22Rv1 (cell line): ENCODE results near the gene LRRC39.

Experiments
- H3K27ac ChIP-seq: fragments of 450-650 bp; 2 replicates; pipeline ENCODE4 v1.5.1; 2017
- CTCF ChIP-seq: fragments of 450-650 bp; IDR thresholded peaks from 2 replicates; pipeline ENCODE4 v1.5.1; 2017; ENCODE audit warnings: mild to moderate bottlenecking
- ZFX ChIP-seq: fragments of 450-650 bp; IDR thresholded peaks from 2 replicates; pipeline ENCODE4 v1.6.1; 2017; ENCODE audit warnings: antibody characterized with exemption, borderline replicate concordance

Gene LRRC39

DNA sequence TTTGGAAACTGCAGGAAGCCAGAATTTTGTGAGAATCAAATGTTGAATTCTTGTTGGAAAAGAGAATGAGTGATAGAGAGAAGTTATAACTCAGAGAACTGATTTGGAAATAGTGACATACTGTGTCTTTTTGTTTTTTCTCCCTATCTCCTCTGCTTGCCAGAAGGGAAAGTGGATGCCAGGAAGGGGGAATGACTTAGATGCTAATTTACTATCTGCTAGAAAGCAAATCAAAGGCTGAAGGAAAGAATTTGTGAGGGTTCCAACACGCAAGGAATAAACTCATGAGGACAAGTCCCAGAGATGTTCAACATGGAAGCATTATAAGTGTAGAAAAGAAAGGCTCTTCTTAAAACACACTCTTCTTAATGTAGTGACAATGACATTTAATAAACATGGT lies 20.5 kb upstream of the LRRC39 start:
- TF ChIP-seq CTCF, result no peak
- TF ChIP-seq ZFX, result no peak
- no peak overlapping the region for H3K27ac ChIP-seq

DNA sequence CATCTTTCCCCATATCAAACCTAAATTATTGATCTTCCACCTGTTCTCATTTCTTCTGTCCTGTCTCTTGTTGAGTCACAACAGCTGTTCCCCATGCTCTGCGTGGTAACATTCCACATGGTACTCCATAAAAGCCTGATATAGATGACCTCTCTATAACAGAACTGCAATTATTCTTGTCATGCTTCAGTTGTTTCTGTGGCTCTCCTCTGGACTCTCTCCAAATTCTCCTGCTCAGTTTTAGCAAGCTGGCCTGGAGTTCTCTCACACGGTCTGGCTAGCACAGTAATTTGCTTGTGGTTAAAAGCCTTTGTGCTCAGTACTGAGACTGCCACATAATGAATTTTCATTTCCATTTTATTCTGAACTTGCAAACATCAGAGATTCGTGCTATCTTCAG lies 10.6 kb upstream of the LRRC39 start:
- no peak overlapping the region for H3K27ac ChIP-seq
- no peak for TF ChIP-seq ZFX
- TF ChIP-seq CTCF, result no peak

GRCh38 chr1:100187912-100188311 lies 9.9 kb upstream of the LRRC39 start:
- H3K27ac ChIP-seq, result no peak overlapping the region

GRCh38 chr1:100184536-100184935 lies 6.5 kb upstream of the LRRC39 start:
- no peak overlapping the region for H3K27ac ChIP-seq
- TF ChIP-seq ZFX (no peak), CTCF (no peak)

More at GRCh38 chr1:100187912-100188311, 9.9 kb upstream of the LRRC39 start:
- TF ChIP-seq CTCF (no peak), ZFX (no peak)

- TF ChIP-seq ZFX, result no peak
- no peak for TF ChIP-seq CTCF
- H3K27ac ChIP-seq, result no peak overlapping the region
These were observed 5.3 kb upstream of the LRRC39 start for GRCh38 chr1:100183370-100183769.

- no peak for TF ChIP-seq ZFX
- TF ChIP-seq CTCF, result no peak
- no peak overlapping the region for H3K27ac ChIP-seq
These were observed 588 bp downstream of the LRRC39 start for GRCh38 chr1:100177295-100178041.

DNA sequence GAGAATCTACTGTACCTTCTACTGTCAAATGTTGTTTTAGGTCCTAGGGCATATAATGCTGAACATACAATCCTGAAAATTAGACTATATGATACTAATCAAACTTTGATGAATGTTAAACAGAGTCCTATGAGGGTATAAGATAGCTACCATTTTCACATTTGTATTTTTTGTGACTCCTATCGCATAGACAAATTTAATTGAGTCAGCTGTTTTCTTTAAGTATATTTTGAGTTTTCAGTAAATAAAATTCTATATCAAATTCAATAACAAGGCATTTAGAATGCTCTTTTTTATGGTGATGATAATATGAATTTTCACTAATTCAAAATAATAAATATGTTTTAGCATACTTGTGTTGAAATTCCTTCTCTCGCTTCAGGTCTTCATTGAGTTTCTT lies 10.0 kb downstream of the LRRC39 start:
- no peak overlapping the region for H3K27ac ChIP-seq
- TF ChIP-seq ZFX, result no peak

DNA sequence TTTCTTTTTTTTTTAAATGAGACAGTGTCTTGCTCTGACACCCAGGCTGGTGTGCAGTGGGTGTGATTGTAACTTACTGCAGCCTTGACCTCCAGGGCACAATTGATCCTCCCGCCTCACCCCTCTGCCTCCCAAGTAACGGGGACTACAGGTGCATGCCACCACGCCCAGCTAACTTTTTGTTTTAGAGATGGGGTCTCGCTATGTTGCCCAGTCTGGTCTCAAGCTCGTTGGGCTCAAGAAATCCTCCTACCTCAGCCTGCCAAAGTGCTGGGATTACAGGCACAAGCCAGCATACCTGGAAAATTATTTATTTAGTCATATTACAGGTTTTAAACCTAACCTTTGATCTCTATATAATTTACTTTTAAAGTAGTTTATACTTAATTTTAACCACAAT lies 13.4 kb downstream of the LRRC39 start:
- no peak for TF ChIP-seq CTCF
- no peak for TF ChIP-seq ZFX
- H3K27ac ChIP-seq, result no peak overlapping the region
